ENCODE data around the gene LRRC17. TPM values are rescaled to one million over a fixed set of nuclear protein-coding genes. Genes with fewer than 3 reads are reported as not detected.
"Not testable (repeated sequence)": the region's sequence is repeated elsewhere in the genome, so short reads cannot be mapped to it uniquely, and the experiment has no call there.

The LRRC17 gene
- total RNA-seq, 1 donor from 2014 or later = 1.3 TPM

- H3K4me3 Mint-ChIP-seq (ENCODE audit: low read depth) = no peak overlapping the region
- DNase-seq (ENCODE audit: low spot score, unreplicated experiment) = no peak
- no peaks in the 10 kb centered on the region for H3K27me3 Mint-ChIP-seq
- peaks cover 3% of the 10 kb centered on the region for H3K9me3 Mint-ChIP-seq (ENCODE audit: low read depth)
- no peaks in the 10 kb centered on the region for H3K36me3 Mint-ChIP-seq (ENCODE audit: insufficient read depth)
- TF ChIP-seq CTCF (IDR thresholded peaks at IDR 0.05; ENCODE audit: unreplicated experiment) = no peak
- no peaks in the 10 kb centered on the region for H3K4me1 Mint-ChIP-seq (ENCODE audit: low read depth)
- H3K27ac Mint-ChIP-seq = no peak overlapping the region
These were observed 14.3 kb upstream of the LRRC17 start for GRCh38 chr7:102898532-102898859.

- not testable (repeated sequence) for H3K27ac Mint-ChIP-seq; H3K4me3 Mint-ChIP-seq (ENCODE audit: low read depth); H3K27me3 Mint-ChIP-seq; H3K4me1 Mint-ChIP-seq (ENCODE audit: low read depth); DNase-seq (ENCODE audit: low spot score, unreplicated experiment)
- peaks cover 12% of the 10 kb centered on the region for H3K36me3 Mint-ChIP-seq (ENCODE audit: insufficient read depth)
- peaks cover 24% of the 10 kb centered on the region for H3K9me3 Mint-ChIP-seq (ENCODE audit: low read depth)
These were observed 10.7 kb upstream of the LRRC17 start for GRCh38 chr7:102902052-102902451.

DNA sequence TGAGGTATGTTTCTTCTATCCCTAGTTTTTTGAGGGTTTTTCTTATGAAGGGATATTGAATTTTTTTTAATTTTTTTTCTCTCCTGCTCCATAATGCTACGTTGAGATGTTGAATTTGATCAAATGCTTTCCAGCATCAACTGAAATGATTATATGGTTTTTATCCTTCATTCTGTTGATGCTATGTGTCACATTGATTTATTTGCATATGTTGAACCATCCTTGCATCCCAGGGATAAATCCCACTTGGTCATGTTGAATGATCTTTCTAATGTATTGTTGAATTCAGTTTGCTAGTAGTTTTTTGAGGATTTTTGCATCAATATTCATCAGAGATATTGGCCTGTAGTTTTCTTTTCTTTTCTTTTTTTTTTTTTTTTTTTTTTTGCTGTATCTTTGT lies 9.2 kb upstream of the LRRC17 start:
- H3K4me3 Mint-ChIP-seq (ENCODE audit: low read depth); DNase-seq (ENCODE audit: low spot score, unreplicated experiment); H3K27ac Mint-ChIP-seq; H3K27me3 Mint-ChIP-seq; H3K4me1 Mint-ChIP-seq (ENCODE audit: low read depth): not testable (repeated sequence)
- Mint-ChIP-seq H3K36me3 (ENCODE audit: insufficient read depth) (peaks cover 17% of the 10 kb centered on the region), H3K9me3 (ENCODE audit: low read depth) (peaks cover 24% of the 10 kb centered on the region)

DNA sequence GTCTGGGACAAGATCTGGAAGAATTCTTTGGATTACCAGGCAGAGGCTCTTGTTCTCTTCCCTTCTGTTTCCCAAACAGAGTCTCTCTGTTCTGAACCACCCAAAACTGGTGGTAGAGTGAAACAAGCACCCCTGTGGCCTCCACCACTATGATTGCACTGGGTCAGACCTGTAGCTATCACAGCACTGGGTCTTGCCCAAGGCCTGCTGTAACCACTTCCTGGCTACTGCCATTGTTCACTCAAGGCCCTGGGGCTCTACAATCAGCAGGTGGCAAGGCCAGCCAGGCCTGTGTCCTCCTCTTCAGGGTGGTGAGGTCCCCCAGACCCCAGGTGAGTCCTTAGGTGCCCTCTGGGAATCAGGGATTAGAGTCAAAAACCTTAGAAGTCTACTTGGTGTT lies 4.1 kb upstream of the LRRC17 start:
- Mint-ChIP-seq H3K27ac (no peak overlapping the region), H3K4me1 (ENCODE audit: low read depth) (no peaks in the 10 kb centered on the region), H3K4me3 (ENCODE audit: low read depth) (no peak overlapping the region), H3K36me3 (ENCODE audit: insufficient read depth) (peaks cover 21% of the 10 kb centered on the region), H3K9me3 (ENCODE audit: low read depth) (peaks cover 19% of the 10 kb centered on the region), H3K27me3 (no peaks in the 10 kb centered on the region)
- no peak for DNase-seq (ENCODE audit: low spot score, unreplicated experiment)
- no peak for TF ChIP-seq CTCF (IDR thresholded peaks at IDR 0.05; ENCODE audit: unreplicated experiment)

GRCh38 chr7:102913826-102914225 lies 1.0 kb downstream of the LRRC17 start:
- peaks cover 5% of the 10 kb centered on the region for H3K36me3 Mint-ChIP-seq (ENCODE audit: insufficient read depth)
- H3K4me3 Mint-ChIP-seq (ENCODE audit: low read depth) = no peak overlapping the region
- no peaks in the 10 kb centered on the region for H3K27me3 Mint-ChIP-seq
- H3K4me1 Mint-ChIP-seq (ENCODE audit: low read depth) = no peaks in the 10 kb centered on the region
- H3K9me3 Mint-ChIP-seq (ENCODE audit: low read depth) = no peaks in the 10 kb centered on the region
- DNase-seq (ENCODE audit: low spot score, unreplicated experiment) = no peak
- H3K27ac Mint-ChIP-seq = no peak overlapping the region
- no peak for TF ChIP-seq CTCF (IDR thresholded peaks at IDR 0.05; ENCODE audit: unreplicated experiment)

DNA sequence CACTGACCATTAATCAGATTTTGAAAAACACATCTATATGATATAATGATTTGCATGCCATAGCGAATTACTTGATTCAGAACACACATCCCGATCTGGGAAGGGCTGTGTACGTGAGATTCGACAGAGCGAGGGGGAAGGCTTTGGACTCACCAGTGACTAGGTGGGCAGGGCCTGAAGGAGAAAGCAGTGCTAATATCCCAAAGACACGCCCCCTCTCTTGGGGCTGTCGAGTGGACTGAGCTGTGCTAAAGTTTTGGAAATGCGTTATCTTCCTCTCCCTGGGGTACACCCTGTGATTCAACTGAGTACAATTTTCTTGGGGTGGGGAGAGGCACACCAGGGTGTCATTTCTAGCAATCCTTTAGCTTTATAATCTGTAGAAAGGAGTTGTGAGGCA lies 1.8 kb downstream of the LRRC17 start:
- Mint-ChIP-seq H3K4me1 (ENCODE audit: low read depth) (no peaks in the 10 kb centered on the region), H3K27me3 (no peaks in the 10 kb centered on the region), H3K27ac (no peak overlapping the region), H3K4me3 (ENCODE audit: low read depth) (no peak overlapping the region), H3K36me3 (ENCODE audit: insufficient read depth) (peaks cover 5% of the 10 kb centered on the region), H3K9me3 (ENCODE audit: low read depth) (no peaks in the 10 kb centered on the region)
- DNase-seq (ENCODE audit: low spot score, unreplicated experiment) = no peak
- no peak for TF ChIP-seq CTCF (IDR thresholded peaks at IDR 0.05; ENCODE audit: unreplicated experiment)
